HepG2 (cell line): Measurements from ENCODE around the gene OR52W1. TPM values are rescaled to one million over a fixed set of nuclear protein-coding genes. Genes with fewer than 3 reads are reported as not detected.

Experiments
- ATAC-seq: fragments of 200-7000 bp; cut with Tn5 transposase; 3 replicates; pipeline ENCODE4 v1.9.1; 2020; ENCODE audit warnings: mild to moderate bottlenecking, moderate library complexity
- BruUV-seq: library from RNA; stranded (reverse); fragments of 400-500 nt; replicated peaks from 2 replicates; lab custom pipeline; 2021; lab: Mats Ljungman, UMichigan
- CTCF ChIA-PET: fragments of 300-600 bp; formaldehyde crosslinking; extraction: SDS; loops from one replicate; lab custom pipeline; 2021; ENCODE audit warnings: low total read pairs, inconsistent platforms, low intra/inter-chr PET ratio; lab: Yijun Ruan, JAX
- POLR2A ChIA-PET: fragments of 350-600 bp; sonication (Branson Sonifier 250); formaldehyde crosslinking; loops from one replicate; lab custom pipeline; 2020; ENCODE audit warnings: antibody characterized with exemption, inconsistent platforms; lab: Yijun Ruan, JAX
- DNase-seq: peaks from one replicate; pipeline ENCODE4 v3.0.0-alpha.2; 2015; ENCODE audit warnings: low spot score
- FAIRE-seq: peaks from 3 replicates; lab custom pipeline; 2011; peaks lifted over from hg19 to GRCh38; lab: Jason Lieb, UNC
- H2AFZ ChIP-seq: one replicate; pipeline ENCODE4 v1.6.1; 2011; ENCODE audit warnings: low read length, inconsistent platforms
- H3K27ac ChIP-seq: fragments of 300-600 bp; 3 replicates; pipeline ENCODE4 v1.8.0; 2011; ENCODE audit warnings: mixed run types, mild to moderate bottlenecking, mixed read lengths, low read length, inconsistent platforms; ENCODE audit not compliant: insufficient read depth; ENCODE audit errors: extremely low read length
- H3K27me3 ChIP-seq, 2 experiments: fragments of 200-600 bp in 1 of 2; 2 replicates in 1 of 2; 3 replicates in 1 of 2; pipeline versions ENCODE4 v1.6.0 to v1.8.0; 2011; ENCODE audit warnings: low read length in 2 of 2, mild to moderate bottlenecking in 2 of 2, moderate library complexity in 2 of 2, inconsistent platforms in 1 of 2; ENCODE audit not compliant: insufficient read depth in 2 of 2, control insufficient read depth in 1 of 2
- H3K36me3 ChIP-seq, 2 experiments: fragments of 200-600 bp in 1 of 2; replicated peaks in 1 of 2; 2 replicates in 1 of 2; 3 replicates in 1 of 2; pipeline versions ENCODE4 v1.5.1 to v1.8.0; 2011; ENCODE audit warnings: low read length in 2 of 2, inconsistent platforms in 1 of 2; ENCODE audit not compliant: insufficient read depth in 2 of 2, control insufficient read depth in 1 of 2
- H3K4me1 ChIP-seq: 2 replicates; pipeline ENCODE4 v1.5.1; 2012; ENCODE audit warnings: low read length, inconsistent platforms; ENCODE audit not compliant: insufficient read depth
- H3K4me2 ChIP-seq: 2 replicates; pipeline ENCODE4 v1.6.0; 2011; ENCODE audit warnings: low read depth, low read length, inconsistent platforms
- H3K4me3 ChIP-seq, 3 experiments: fragments of 200-600 bp in 1 of 3; sonication (generic), shearing (Covaris generic) in 1 of 3; replicated peaks in 1 of 3; 2 replicates each; pipeline ENCODE4 v1.5.1; 2011 to 2016; ENCODE audit warnings: low read length in 3 of 3, inconsistent platforms in 2 of 3, low read depth in 2 of 3, mild to moderate bottlenecking in 2 of 3, control low read depth in 1 of 3, mixed read lengths in 1 of 3; ENCODE audit not compliant: insufficient read depth in 1 of 3
- H3K79me2 ChIP-seq: one replicate; pipeline ENCODE4 v1.6.1; 2011; ENCODE audit warnings: low read length, inconsistent platforms; ENCODE audit not compliant: insufficient read depth
- H3K9ac ChIP-seq: 2 replicates; pipeline ENCODE4 v1.6.0; 2011; ENCODE audit warnings: mild to moderate bottlenecking, low read depth, low read length, inconsistent platforms; ENCODE audit not compliant: insufficient read depth
- H3K9me3 ChIP-seq: 2 replicates; pipeline ENCODE4 v1.5.1; 2012; ENCODE audit warnings: mild to moderate bottlenecking, low read length
- H4K20me1 ChIP-seq: 2 replicates; pipeline ENCODE4 v1.6.0; 2011; ENCODE audit warnings: inconsistent platforms, mild to moderate bottlenecking, low read length, moderate library complexity; ENCODE audit not compliant: insufficient read depth
- ELF3 ChIP-seq: IDR thresholded peaks from 2 replicates; pipeline ENCODE4 v1.6.1; 2016; ENCODE audit warnings: missing genetic modification reagents, missing compliant biosample characterization
- GABPA ChIP-seq, 2 experiments: IDR thresholded peaks; 2 replicates each; pipeline ENCODE4 v1.6.1; 2011 to 2016; ENCODE audit warnings: low read depth in 2 of 2, low read length in 1 of 2, missing biosample characterization in 1 of 2, missing genetic modification characterization in 1 of 2
- GABPB1 ChIP-seq: IDR thresholded peaks from 2 replicates; pipeline ENCODE4 v1.6.1; 2016; ENCODE audit warnings: mild to moderate bottlenecking, missing genetic modification reagents, moderate library complexity, missing compliant biosample characterization
- GATA4 ChIP-seq: sonication (generic); IDR thresholded peaks from 2 replicates; pipeline ENCODE4 v1.6.1; 2016; ENCODE audit warnings: antibody characterized with exemption, low read depth, borderline replicate concordance
- KDM3A ChIP-seq: IDR thresholded peaks from 2 replicates; pipeline ENCODE4 v1.6.1; 2018; ENCODE audit warnings: low read depth, missing compliant biosample characterization
- RARA ChIP-seq: IDR thresholded peaks from 2 replicates; pipeline ENCODE4 v1.6.1; 2016; ENCODE audit warnings: missing genetic modification reagents, missing compliant biosample characterization
- RARG ChIP-seq: sonication (generic); formaldehyde crosslinking; IDR thresholded peaks from 2 replicates; pipeline ENCODE4 v1.4.0; 2020; ENCODE audit warnings: low read depth, mild to moderate bottlenecking, missing genetic modification reagents
- SAP130 ChIP-seq: IDR thresholded peaks from 2 replicates; pipeline ENCODE4 v1.6.1; 2016; ENCODE audit warnings: low read depth
- SETDB1 ChIP-seq: sonication (generic); formaldehyde crosslinking; IDR thresholded peaks from 2 replicates; pipeline ENCODE4 v1.5.1; 2020; ENCODE audit warnings: missing genetic modification reagents, mild to moderate bottlenecking, borderline replicate concordance
- THAP9 ChIP-seq: sonication (generic); formaldehyde crosslinking; IDR thresholded peaks from 2 replicates; pipeline ENCODE4; 2020; ENCODE audit warnings: missing genetic modification reagents, mild to moderate bottlenecking, borderline replicate concordance
- TOPORS ChIP-seq: sonication (generic); formaldehyde crosslinking; IDR thresholded peaks from 2 replicates; pipeline ENCODE4 v1.8.0; 2023; ENCODE audit warnings: mild to moderate bottlenecking, missing genetic modification reagents
- ZNF276 ChIP-seq: sonication (generic); formaldehyde crosslinking; IDR thresholded peaks from 2 replicates; pipeline ENCODE4 v1.4.0; 2020; ENCODE audit warnings: mild to moderate bottlenecking, low read depth, missing genetic modification reagents
- ZNF574 ChIP-seq: sonication (generic); formaldehyde crosslinking; IDR thresholded peaks from 2 replicates; pipeline ENCODE4 v1.4.0; 2020; ENCODE audit warnings: missing genetic modification reagents
- ZNF850 ChIP-seq: sonication (generic); formaldehyde crosslinking; conservative IDR thresholded peaks from 2 replicates; pipeline ENCODE4 v1.9.0; 2021; ENCODE audit warnings: mild to moderate bottlenecking, missing genetic modification reagents
- ZSCAN5A ChIP-seq: sonication (generic); formaldehyde crosslinking; IDR thresholded peaks from 2 replicates; pipeline ENCODE4 v1.8.0; 2022; ENCODE audit warnings: mild to moderate bottlenecking, missing genetic modification reagents, borderline replicate concordance
- in situ Hi-C: cut with HindIII; loops from 2 replicates; pipeline ENCODE4 v1.10.0; 2017; ENCODE audit warnings: low pct_unique_long_range_greater_than_20kb; ENCODE audit not compliant: extremely low pct_ligation_motif_present
- intact Hi-C: fragments of 100-400 bp; cut with micrococcal nuclease; formaldehyde crosslinking; loops from one replicate; pipeline ENCODE4 v1.10.0; 2022; ENCODE audit not compliant: unreplicated experiment
- polyA plus RNA-seq, 8 experiments: library from polyadenylated mRNA; depleted of rRNA in 3 of 8; stranded (reverse) in 7 of 8; unstranded in 1 of 8; fragments of >200 nt; fragmentation: Illumina TruSeq in 4 of 8; extraction: Trizol in 4 of 8; gene quantifications; 2 replicates each; pipeline versions ENCODE4 v1.2.1 to v1.2.3, GENCODE V29; 2011 to 2016; ENCODE audit warnings: low read depth in 4 of 8, missing spikeins in 1 of 8, mixed read lengths in 1 of 8; ENCODE audit not compliant: insufficient read depth in 1 of 8
- total RNA-seq, 5 experiments: library from RNA; depleted of rRNA; stranded (reverse); fragments of >200 nt; fragmentation: Illumina TruSeq; extraction: Trizol; gene quantifications; 2 replicates each; pipeline ENCODE4 v1.2.3, GENCODE V29; 2016; ENCODE audit warnings: low read depth in 1 of 5

The OR52W1 gene
- total and polyA plus RNA-seq, 2 of the 13 experiments (the other 11 are each of a cell fraction or from before 2014, with no cell fraction given), result not detected

- no peak for TF ChIP-seq GABPA (IDR thresholded peaks at IDR 0.05; ENCODE audit: low read depth, low read length)
- peak; percentile 57 for TF ChIP-seq GABPA (CRISPR knock-in tag; IDR thresholded peaks at IDR 0.05; ENCODE audit: low read depth)
- TF ChIP-seq ZNF574 (CRISPR knock-in tag), result 0 out of 2 replicates have a peak, but pooled peaks have one; percentile 16
- TF ChIP-seq SETDB1, result no peak
- peak; percentile 41; the same call in 1 of the 2 replicates for TF ChIP-seq ELF3 (CRISPR knock-in tag)
- peak; percentile 23; the same call in 1 of the 2 replicates for TF ChIP-seq GABPB1 (CRISPR knock-in tag)
- TF ChIP-seq SAP130 (CRISPR knock-in tag), result peak; percentile 50
- TF ChIP-seq RARA (CRISPR knock-in tag), result 0 out of 2 replicates have a peak, but pooled peaks have one; percentile 10
Measured at GRCh38 chr11:6229911-6230310, 30.9 kb downstream of the OR52W1 start (continued).

- peak overlapping the region; percentile 93 for H3K4me2 ChIP-seq
- H3K27ac ChIP-seq, result no peak overlapping the region
- FAIRE-seq, result no peak
- no peak for DNase-seq
- intact Hi-C loops (loop anchor here (10.0 kb wide), 1 partner anchor 252 kb away; the partner anchor contains the start of genes ARFIP2 and TIMM10B), in situ Hi-C loops (no loop called here)
- ChIA-PET POLR2A (no interaction called here), CTCF (no interaction called here)
- H3K4me3 ChIP-seq, result no peak overlapping the region; a peak in 1 of 6 replicates
- peaks cover 34% of the 10 kb centered on the region for H3K4me1 ChIP-seq
- TF ChIP-seq KDM3A (CRISPR knock-in tag), result no peak
- no peak for TF ChIP-seq RARG (CRISPR knock-in tag)
- no peak for TF ChIP-seq ZNF850 (CRISPR knock-in tag)
- no peak for TF ChIP-seq THAP9 (CRISPR knock-in tag)
- TF ChIP-seq GATA4, result no peak
- TF ChIP-seq TOPORS (CRISPR knock-in tag), result no peak
- TF ChIP-seq ZNF276 (CRISPR knock-in tag), result no peak
- no peak for TF ChIP-seq ZSCAN5A (CRISPR knock-in tag)
- no peaks in the 10 kb centered on the region for H4K20me1 ChIP-seq
- no peak for ATAC-seq
- no peak overlapping the region for H3K9ac ChIP-seq
- no peaks in the 10 kb centered on the region for H3K9me3 ChIP-seq
- no TSS peak for BruUV-seq
- no peak overlapping the region for H2AFZ ChIP-seq
- no peaks in the 10 kb centered on the region for H3K36me3 ChIP-seq
- peaks cover 0 to 2% of the 10 kb centered on the region in 2 experiments; a peak in 1 of 5 replicates for H3K27me3 ChIP-seq
- H3K79me2 ChIP-seq, result peaks cover 46% of the 10 kb centered on the region
Measured at GRCh38 chr11:6232899-6233298, 33.9 kb downstream of the OR52W1 start.
